GM18861 (cell line): ENCODE results near the gene B4GALNT1.
"Not testable (repeated sequence)": the region's sequence is repeated elsewhere in the genome, so short reads cannot be mapped to it uniquely, and the experiment has no call there.

Source experiments
- ATAC-seq: cut with Tn5 transposase; IDR thresholded peaks from one replicate; pipeline ENCODE4 v1.9.1; 2021; ENCODE audit not compliant: unreplicated experiment

B4GALNT1 gene

GRCh38 chr12:57638096-57638495 is 5.1 kb upstream of the B4GALNT1 start:
- ATAC-seq = no peak

DNA sequence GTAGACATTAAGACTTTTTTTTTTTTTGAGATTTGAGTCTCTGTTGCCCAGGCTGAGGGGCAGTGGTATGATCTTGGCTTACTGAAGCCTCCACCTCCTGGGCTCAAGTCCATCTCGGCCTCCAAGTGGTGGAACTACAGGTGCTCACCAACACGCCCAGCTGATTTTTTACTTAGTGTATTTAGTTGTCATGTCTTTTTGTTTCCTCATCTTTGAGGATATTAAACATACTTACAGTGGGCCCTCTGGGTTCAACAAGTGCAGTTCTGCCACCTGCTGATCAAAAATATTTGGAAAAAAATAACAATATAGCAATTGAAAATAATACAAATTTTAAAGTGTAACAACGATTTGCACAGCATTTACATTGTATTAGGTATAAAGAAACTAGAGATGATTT is 4.4 kb upstream of the B4GALNT1 start:
- ATAC-seq = no peak

GRCh38 chr12:57636731-57637130 is 3.7 kb upstream of the B4GALNT1 start:
- ATAC-seq = not testable (repeated sequence)

DNA sequence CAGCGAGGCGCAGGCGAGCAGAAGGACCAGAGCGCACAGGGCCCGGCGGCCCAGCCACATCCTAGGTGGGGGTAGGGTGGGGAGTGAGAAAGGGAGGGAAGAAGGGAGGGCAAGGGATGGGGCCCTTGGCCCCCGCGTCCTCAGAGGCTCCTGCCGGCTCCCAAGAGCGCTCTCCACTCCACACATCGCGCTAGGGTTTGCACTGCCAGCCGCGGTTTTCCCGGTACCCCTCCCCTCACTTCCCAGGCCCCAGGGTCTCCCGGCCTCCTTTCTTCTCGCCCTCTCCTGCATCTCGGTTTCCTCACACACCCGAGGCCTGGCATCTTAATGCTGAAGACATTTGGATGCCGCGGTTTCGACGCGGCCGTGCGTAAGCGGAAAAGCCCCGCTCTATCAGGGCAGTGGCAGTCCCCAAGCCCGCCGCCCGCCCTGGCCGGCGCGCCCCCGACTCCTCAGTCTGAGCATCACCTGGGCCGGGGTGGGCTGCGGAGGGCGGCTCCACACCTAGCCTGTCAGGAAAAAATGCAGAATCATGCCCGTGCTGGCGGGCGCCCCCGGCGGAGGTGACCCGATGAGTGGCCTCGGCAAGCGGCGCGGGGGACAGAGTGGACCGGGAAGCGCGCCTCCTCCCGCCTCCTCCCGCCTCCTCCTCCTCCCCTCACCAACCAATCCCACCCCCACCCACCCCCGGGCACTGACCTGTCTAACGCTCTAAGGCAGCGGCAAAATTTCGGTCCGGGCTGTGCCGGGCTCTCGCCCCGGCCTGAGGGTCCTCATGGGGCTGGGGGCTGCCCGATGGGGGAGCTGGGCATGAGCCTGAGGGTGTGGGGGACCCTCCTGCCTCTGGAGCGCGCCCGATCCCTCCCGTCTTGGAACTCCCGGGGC is 686 bp downstream of the B4GALNT1 start:
- ATAC-seq = no peak

DNA sequence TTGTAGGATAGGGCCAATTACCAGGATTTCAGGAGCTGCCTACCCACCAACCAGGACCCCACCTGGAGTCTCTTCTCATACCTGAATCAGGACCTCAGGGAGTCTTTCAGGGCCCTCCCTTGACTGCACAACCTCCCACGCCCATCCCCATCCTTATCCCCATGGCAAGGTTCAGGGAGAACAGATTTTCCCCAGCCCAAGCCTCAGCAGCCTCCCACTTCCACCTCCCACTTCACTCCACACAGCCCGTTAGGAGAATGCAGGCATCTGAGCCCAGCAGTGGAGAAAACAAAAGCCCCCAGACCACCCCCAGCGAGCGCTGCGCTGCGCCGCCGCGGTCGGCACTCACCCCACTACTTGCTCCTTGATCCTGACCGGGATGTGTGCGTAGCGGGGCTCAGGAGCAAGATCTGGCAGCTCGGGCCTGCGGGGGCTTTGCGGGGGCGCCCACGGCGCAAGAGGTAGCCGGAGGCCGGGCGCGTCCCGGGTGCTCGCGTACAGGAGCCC is 1.4 kb downstream of the B4GALNT1 start:
- no peak for ATAC-seq

DNA sequence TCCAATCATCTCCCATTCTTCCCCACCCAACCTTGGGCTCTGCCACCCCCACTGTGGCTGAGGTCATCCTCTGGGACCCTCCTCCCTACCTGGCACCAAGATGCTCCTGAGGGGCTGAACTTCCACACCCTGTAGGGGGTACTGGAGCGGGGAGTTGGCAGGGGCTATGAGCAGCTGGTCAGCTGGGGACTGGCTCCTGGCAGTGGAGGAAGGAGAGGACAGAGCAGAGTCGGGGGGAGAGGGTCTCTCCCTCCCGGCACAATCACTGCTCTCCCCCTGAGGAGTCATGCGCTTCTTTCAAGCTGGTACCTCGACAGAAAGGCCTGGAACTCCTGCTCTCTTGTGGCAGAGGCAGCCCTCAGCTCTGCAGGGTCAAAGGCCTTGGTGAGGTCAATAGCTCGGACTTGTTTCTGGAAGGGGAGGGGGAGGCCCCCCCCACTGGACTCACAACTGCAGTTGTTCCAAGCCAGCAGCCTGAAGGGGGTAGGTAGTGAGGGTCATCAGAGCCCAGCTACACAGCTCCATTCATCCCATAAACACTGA is 2.0 kb downstream of the B4GALNT1 start:
- no peak for ATAC-seq

DNA sequence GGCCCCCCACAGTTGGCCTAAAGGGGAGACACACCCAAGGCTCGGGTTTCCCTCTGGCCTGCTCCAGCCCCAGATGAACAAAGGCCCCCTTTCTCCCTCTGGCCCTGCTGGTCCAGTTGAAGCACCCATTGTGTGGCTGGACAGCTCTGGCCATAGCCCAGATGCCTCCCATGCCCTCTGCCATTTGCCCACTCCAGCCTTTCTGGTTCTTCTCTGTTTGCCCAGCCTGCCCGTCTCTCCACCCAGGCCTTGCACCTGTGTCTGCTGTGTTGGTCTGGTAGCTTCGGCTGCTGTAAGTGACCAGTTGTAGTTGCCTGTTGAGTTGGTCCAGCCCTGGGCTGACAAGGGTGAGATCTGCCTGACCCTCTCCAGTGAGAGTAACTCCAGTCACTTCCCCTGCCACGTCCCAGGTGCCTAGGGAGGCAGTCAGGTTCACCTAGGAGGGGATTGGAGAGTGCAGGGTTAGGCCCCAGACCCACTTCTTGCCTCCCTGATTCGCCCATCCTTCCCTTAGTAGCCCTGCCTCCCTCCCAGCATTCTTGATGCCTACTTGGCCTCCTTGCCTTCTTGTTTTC is 3.0 kb downstream of the B4GALNT1 start:
- ATAC-seq = no peak

- no peak for ATAC-seq
These were observed 4.5 kb downstream of the B4GALNT1 start for GRCh38 chr12:57628280-57629191.

DNA sequence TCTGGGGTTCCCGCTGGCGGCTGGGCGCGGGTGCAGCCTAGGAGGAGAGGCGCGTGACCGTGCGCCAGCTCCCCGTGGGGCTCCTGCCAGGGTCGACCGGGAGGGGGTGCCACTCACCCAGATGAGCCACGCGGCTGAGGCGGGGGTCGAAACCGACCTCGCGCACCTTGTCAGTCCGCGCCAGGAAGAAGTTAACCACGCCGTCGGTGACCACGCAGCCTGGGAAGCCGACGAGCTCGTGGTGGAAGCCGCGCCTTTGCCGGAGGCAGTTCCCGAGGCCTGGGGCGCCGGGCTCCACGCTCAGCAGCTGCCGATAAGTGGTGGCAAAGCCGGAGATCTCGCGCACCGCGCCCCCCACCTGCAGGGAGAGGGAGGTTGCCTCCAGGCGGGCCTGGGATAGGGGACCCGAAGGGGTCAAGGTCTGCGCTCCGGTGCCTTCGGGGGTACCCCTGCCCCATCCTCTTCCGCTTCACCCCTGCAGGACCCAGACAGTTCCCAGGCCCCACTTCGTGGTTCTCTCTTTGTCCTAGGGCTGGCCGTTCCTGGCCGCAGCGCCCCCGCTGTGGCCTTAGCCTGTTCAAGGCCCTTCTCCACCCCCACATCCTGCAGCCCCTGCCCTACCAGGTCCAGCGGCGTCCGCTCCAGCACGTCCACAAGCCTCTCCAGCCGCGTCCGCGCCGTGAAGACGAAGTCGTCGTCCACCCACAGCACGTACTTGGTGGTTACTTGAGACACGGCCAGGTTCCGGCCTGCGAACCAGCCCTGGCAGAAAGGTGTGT is 5.3 kb downstream of the B4GALNT1 start:
- no peak for ATAC-seq

DNA sequence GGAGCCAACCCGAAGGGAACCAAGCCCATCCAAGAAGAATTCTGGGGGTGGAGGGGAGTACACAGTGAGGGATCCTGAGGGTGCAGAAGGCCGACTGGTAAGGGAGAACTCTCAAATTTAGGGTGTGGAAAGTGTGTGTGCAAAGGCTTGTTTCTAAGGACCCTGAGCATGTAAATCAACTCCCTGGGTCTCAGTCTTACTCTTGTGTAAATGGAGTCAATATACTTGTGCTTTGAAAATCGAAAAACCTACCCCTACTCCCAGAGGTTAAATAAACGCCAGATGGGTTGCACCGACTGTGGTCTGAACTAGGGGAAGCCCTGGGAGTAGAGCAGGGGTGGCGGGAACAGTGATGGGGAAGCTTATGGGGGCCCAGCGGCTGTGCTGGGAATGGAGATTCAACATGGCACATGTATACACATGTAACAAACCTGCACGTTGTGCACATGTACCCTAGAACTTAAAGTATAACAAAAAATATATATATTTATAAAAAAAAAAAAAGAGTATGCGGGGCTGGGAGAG is 6.0 kb downstream of the B4GALNT1 start:
- no peak for ATAC-seq

DNA sequence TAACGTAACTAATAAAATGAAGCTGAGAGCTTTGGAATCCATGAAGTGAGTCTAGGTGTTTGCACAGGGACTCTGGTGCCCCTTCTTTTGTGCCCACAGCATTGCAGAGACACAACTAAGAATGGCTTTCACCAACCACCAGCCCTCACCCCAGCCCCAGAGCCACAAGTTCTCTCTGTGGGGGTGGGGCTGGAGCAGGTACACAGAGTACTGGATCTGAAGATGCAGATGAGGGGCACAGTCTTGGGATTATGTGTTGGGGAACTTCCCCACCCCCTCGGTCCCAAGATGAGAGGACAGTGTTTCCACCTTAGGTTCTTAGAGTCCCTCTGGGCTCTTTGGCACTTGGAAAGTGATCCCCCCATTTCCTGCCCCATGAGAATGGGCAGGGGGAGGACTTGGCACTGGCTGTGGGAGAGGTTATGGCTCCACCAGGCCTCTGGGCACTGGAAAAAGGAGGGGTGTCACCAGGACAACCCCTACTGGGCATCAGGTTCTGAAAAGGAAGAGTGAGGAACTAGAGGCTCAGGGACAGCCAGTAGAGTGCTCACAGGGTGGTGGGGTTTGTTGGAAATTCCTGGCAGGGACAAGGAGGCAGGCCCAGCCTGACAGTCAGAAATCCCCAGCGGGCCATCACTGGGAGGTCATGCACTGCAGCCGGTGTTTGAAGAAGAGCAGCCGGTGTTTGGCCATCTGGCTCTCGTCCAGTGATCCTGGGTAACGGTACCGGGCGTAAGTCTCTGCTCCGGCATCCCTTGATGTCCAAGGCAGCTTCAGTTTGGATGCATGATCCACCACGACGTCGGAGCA is 6.7 kb downstream of the B4GALNT1 start:
- ATAC-seq = no peak

DNA sequence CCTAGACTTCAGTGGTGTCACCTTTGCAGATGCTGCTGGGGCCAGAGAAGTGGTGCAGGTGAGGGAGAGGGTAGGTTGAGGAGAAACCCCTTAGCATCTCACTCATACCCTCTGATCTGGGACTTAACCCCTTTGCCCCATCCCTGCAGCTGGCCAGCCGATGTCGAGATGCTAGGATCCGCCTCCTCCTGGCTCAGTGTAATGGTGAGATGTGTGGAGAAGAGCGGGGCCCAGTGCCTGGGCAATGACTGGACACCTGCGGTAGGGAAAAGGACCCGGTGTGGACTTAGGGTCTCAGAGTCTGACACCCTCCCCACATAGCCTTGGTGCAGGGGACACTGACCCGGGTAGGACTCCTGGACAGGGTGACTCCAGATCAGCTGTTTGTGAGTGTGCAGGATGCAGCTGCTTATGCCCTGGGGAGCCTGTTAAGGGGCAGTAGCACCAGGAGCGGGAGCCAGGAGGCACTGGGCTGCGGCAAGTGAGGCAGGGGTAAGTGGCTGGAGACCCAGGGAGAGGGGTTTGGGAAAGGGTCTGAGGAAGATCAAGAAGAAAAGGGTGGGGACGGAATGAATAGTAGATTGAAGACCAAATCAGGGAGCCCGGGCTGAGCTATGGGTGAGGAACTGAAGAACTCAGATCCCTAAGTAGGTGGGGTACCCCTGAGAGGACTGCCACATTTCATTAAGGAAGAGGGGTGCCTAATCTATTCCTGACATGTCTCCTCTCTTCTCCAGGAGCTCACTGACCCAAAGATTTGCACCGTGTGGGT is 7.6 kb downstream of the B4GALNT1 start:
- ATAC-seq = no peak

DNA sequence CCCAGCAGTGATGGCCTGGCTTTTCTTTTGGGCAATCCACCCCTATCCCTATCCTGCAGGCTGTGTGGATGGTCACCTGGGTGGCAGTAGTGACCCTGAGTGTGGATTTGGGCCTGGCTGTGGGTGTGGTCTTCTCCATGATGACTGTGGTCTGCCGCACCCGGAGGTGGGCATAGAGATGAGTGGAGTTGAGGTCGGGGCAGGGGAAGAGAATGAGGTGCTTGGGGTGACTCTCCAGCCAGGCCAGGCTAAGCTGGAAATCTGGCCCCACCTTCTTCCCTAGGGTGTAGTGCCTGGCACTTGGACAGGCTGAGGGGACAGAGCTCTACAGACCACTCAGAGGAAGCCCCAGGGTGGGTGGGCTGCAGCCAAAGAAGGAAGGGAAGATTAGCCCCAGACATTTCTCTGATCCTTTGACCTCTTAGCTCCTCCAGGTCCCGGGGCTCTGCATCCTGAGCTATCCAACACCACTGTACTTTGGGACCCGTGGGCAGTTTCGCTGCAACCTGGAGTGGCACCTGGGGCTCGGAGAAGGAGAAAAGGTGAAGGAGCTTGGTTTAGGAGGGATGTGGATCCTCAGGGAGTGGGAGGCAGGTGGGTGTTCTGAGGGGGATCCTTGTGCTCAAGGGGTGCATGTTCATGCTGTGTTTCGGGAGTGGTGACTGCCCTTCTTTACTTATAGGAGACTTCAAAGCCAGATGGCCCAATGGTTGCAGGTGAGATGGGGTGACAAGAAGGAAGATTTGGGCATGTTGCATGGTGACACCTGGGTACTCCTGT is 8.4 kb downstream of the B4GALNT1 start:
- ATAC-seq = no peak

- no peak for ATAC-seq
These were observed 9.1 kb downstream of the B4GALNT1 start for GRCh38 chr12:57623811-57624390.

- ATAC-seq = no peak
These were observed 9.6 kb downstream of the B4GALNT1 start for GRCh38 chr12:57623385-57623784.

DNA sequence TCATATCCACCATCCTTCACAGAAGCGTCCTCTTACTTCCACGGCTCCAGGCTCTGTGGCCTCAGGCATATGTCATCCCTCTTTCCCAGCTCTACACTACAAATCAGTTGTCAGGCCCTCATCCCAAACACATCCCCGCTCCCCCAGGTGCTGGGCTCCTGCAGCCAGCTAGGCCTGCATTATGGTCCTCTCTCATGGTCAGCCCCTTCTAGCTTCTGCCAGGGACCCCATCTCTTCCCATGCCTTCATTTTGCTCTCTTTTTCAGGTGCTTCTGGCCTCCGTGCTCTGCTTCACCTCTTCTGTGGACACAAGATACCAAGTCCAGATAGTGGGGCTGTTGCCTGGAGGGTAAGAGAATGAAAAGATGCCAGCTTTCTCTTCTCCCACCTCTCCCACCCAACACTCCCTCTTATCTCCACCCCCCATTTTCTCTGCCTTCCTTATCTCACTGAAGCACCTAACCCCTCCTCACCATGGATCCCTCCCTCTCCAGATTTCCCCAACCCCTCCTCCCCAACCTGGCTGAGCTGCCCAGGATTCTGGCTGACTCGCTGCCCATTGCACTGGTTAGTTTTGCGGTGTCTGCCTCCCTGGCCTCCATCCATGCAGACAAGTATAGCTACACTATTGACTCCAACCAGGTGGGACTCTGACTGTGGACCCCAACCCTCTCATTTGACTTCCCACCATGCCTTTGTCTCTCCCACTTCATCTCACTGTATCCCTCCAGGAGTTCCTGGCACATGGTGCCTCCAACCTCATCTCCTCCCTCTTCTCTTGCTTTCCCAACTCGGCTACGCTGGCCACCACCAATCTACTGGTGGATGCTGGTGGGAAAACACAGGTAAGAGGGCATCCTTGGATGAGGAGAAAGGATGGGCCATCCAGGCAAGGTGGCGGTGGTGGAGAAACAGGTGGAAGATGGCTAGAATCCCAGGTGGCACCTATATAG is 10.4 kb downstream of the B4GALNT1 start:
- no peak for ATAC-seq
